Measurements from ENCODE around the gene SEC24B.
"Not testable (repeated sequence)": the region's sequence is repeated elsewhere in the genome, so short reads cannot be mapped to it uniquely, and the experiment has no call there.

DNA sequence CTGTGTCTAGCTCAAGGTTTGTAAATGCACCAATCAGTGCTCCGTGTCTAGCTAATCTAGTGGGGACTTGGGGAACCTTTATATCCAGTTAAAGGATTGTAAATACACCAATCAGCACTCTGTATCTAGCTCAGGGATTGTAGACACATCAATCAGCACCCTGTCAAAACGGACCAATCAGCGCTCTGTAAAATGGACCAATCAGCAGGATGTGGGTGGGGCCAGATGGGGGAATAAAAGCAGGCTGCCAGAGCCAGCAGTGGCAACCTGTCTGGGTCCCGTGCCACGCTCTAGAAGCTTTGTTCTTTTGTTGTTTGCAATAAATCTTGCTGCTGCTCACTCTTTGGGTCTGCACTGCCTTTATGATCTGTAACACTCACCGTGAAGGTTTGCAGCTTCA, 124.5 kb downstream of the SEC24B start:
- TF ChIP-seq POLR2A (IDR thresholded peaks at IDR 0.05) = not testable (repeated sequence)
- TF ChIP-seq, protein P1, sequence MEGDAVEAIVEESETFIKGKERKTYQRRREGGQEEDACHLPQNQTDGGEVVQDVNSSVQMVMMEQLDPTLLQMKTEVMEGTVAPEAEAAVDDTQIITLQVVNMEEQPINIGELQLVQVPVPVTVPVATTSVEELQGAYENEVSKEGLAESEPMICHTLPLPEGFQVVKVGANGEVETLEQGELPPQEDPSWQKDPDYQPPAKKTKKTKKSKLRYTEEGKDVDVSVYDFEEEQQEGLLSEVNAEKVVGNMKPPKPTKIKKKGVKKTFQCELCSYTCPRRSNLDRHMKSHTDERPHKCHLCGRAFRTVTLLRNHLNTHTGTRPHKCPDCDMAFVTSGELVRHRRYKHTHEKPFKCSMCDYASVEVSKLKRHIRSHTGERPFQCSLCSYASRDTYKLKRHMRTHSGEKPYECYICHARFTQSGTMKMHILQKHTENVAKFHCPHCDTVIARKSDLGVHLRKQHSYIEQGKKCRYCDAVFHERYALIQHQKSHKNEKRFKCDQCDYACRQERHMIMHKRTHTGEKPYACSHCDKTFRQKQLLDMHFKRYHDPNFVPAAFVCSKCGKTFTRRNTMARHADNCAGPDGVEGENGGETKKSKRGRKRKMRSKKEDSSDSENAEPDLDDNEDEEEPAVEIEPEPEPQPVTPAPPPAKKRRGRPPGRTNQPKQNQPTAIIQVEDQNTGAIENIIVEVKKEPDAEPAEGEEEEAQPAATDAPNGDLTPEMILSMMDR (IDR thresholded peaks at IDR 0.05) = not testable (repeated sequence)

Measured in thyroid gland (tissue), 4 donors.